Right lobe of liver (tissue), 4 donors: ENCODE measurements around the gene NCEH1.

Source experiments
- CTCF ChIP-seq, 4 donors: fragments of 200-600 bp in 3 of 4; fragments of 450-650 bp in 1 of 4; IDR thresholded peaks; one replicate each; pipeline versions ENCODE4 v1.5.1 to v1.8.0; 2016 to 2022; ENCODE audit warnings: antibody characterized with exemption in 4 of 4, mild to moderate bottlenecking in 2 of 4
- POLR2A ChIP-seq: fragments of 450-650 bp; IDR thresholded peaks from one replicate; pipeline ENCODE4 v1.6.1; 2017; ENCODE audit warnings: antibody characterized with exemption, mild to moderate bottlenecking
- donor health status: DM: no; HTN: no; CAD: no.
- donor health status: DM: no; HTN: no; CAD: no.
- donor health status: DM: no; HTN: yes; CAD: no.

DNA sequence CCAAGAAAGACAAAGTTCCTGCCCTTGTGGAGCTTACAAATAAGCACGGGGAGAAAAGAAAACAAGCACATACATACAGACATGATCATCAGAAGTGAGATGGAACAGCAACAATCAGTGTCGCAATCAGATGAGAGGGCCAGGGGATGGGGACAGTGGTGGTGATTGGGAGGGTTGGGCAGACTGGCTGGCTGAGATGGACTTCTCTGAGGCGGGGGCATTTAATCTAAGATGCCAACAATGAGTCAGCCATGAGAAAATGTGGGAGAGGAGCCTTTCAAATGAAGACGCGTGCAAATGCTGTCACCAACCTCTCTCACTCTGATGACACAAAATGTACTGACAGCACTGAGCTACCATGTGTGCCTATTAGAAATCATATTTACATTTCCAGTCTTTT lies 81.4 kb downstream of the NCEH1 start:
- TF ChIP-seq CTCF (IDR thresholded peaks at IDR 0.05) = no peak
- TF ChIP-seq POLR2A = no peak
